GM23338 (cell line): ENCODE measurements around the gene RENBP. TPM values are rescaled to one million over a fixed set of nuclear protein-coding genes. Genes with fewer than 3 reads are reported as not detected.
A peak's percentile ranks its signal among the peaks of the same experiment; 100 is the strongest.

Experiments used
- ATAC-seq: fragments of 200-7000 bp; cut with Tn5 transposase; 3 replicates; pipeline ENCODE4 v1.9.1; 2020
- DNase-seq: peaks from one replicate; pipeline ENCODE4 v3.0.0-alpha.2; 2015; ENCODE audit warnings: low spot score
- H2AFZ ChIP-seq: fragments of 200-600 bp; sonication (generic); 2 replicates; pipeline ENCODE4 v1.8.0; 2016; ENCODE audit warnings: antibody characterized with exemption, mild to moderate bottlenecking, moderate library complexity
- H3F3A ChIP-seq: fragments of 200-600 bp; sonication (generic); replicated peaks from 2 replicates; pipeline ENCODE4 v1.8.0; 2017; ENCODE audit warnings: antibody characterized with exemption, mixed run types, low read depth
- H3K27ac ChIP-seq: fragments of 200-600 bp; sonication (generic); 2 replicates; pipeline ENCODE4 v1.6.1; 2016; ENCODE audit warnings: low read depth
- H3K27me3 ChIP-seq: fragments of 200-600 bp; sonication (generic); 2 replicates; pipeline ENCODE4 v1.8.0; 2016; ENCODE audit warnings: mild to moderate bottlenecking, mixed run types, moderate library complexity; ENCODE audit not compliant: insufficient read depth
- H3K36me3 ChIP-seq: fragments of 200-600 bp; sonication (generic); 2 replicates; pipeline ENCODE4 v1.8.0; 2016; ENCODE audit warnings: mild to moderate bottlenecking; ENCODE audit not compliant: insufficient read depth
- H3K4me1 ChIP-seq: fragments of 200-600 bp; sonication (generic); 2 replicates; pipeline ENCODE4 v1.8.0; 2016; ENCODE audit warnings: mild to moderate bottlenecking, moderate library complexity; ENCODE audit not compliant: insufficient read depth
- H3K4me2 ChIP-seq: fragments of 200-600 bp; sonication (generic); 2 replicates; pipeline ENCODE4 v1.7.1; 2017; ENCODE audit warnings: mixed run types
- H3K4me3 ChIP-seq: fragments of 200-600 bp; sonication (generic); 2 replicates; pipeline ENCODE4 v1.6.1; 2016; ENCODE audit warnings: mixed run types
- H3K79me2 ChIP-seq: fragments of 200-600 bp; sonication (generic); replicated peaks from 2 replicates; pipeline ENCODE4 v1.8.0; 2017; ENCODE audit warnings: mild to moderate bottlenecking; ENCODE audit not compliant: insufficient read depth
- H3K9me2 ChIP-seq: fragments of 200-600 bp; sonication (generic); 2 replicates; pipeline ENCODE4 v1.8.0; 2017; ENCODE audit not compliant: insufficient read depth
- H4K20me1 ChIP-seq: fragments of 200-600 bp; sonication (generic); replicated peaks from 2 replicates; pipeline ENCODE4 v1.8.0; 2017; ENCODE audit warnings: mild to moderate bottlenecking; ENCODE audit not compliant: insufficient read depth
- H3K27ac Mint-ChIP-seq: 2 replicates; pipeline ENCODE4 v1.8.0; 2020; ENCODE audit warnings: inconsistent platforms, mild to moderate bottlenecking, moderate library complexity, mixed read lengths
- H3K27me3 Mint-ChIP-seq: 3 replicates; pipeline ENCODE4 v1.8.0; 2022; ENCODE audit warnings: low read depth, mild to moderate bottlenecking, moderate library complexity, mixed read lengths, inconsistent platforms; ENCODE audit not compliant: insufficient read depth, poor library complexity
- H3K36me3 Mint-ChIP-seq: 3 replicates; pipeline ENCODE4 v1.8.0; 2021; ENCODE audit warnings: low read depth, mild to moderate bottlenecking, inconsistent platforms, moderate library complexity, mixed read lengths
- H3K4me1 Mint-ChIP-seq: 3 replicates; pipeline ENCODE4 v1.8.0; 2020; ENCODE audit warnings: mild to moderate bottlenecking, inconsistent platforms, mixed read lengths
- H3K4me3 Mint-ChIP-seq: 3 replicates; pipeline ENCODE4 v1.8.0; 2021; ENCODE audit warnings: moderate library complexity, mild to moderate bottlenecking, inconsistent platforms, mixed read lengths
- H3K9me3 Mint-ChIP-seq: 3 replicates; pipeline ENCODE4 v1.8.0; 2020; ENCODE audit warnings: moderate library complexity, mild to moderate bottlenecking, inconsistent platforms, mixed read lengths
- CREB1 ChIP-seq: fragments of 250-450 bp; sonication (Bioruptor Pico); IDR thresholded peaks from 2 replicates; pipeline ENCODE4 v1.5.0; 2020; ENCODE audit warnings: low read depth, mild to moderate bottlenecking, moderate library complexity
- EZH2 ChIP-seq: fragments of 200-600 bp; sonication (generic); IDR thresholded peaks from one replicate; pipeline ENCODE4 v1.8.0; 2017; ENCODE audit warnings: antibody characterized with exemption, mild to moderate bottlenecking, low read depth; ENCODE audit not compliant: unreplicated experiment
- EZH2phosphoT487 ChIP-seq: fragments of 200-600 bp; sonication (generic); IDR thresholded peaks from one replicate; pipeline ENCODE4 v1.8.1; 2018; ENCODE audit warnings: antibody characterized with exemption; ENCODE audit not compliant: unreplicated experiment
- NANOG ChIP-seq: IDR thresholded peaks from 2 replicates; pipeline ENCODE4 v1.6.1; 2016; ENCODE audit warnings: antibody characterized with exemption, borderline replicate concordance
- POLR2AphosphoS5 ChIP-seq: IDR thresholded peaks from 2 replicates; pipeline ENCODE4 v1.6.1; 2016; ENCODE audit warnings: antibody characterized with exemption, low read depth
- STAT1 ChIP-seq: IDR thresholded peaks from one replicate; pipeline ENCODE4 v1.6.1; 2016; ENCODE audit warnings: antibody characterized with exemption; ENCODE audit not compliant: unreplicated experiment
- ZNF114 ChIP-seq: fragments of 250-450 bp; sonication (Bioruptor Pico); IDR thresholded peaks from 2 replicates; pipeline ENCODE4 v1.5.0; 2020; ENCODE audit warnings: mild to moderate bottlenecking, moderate library complexity
- ZNF462 ChIP-seq: fragments of 250-450 bp; sonication (Bioruptor Pico); IDR thresholded peaks from 2 replicates; pipeline ENCODE4 v1.5.0; 2020; ENCODE audit warnings: mild to moderate bottlenecking, moderate library complexity
- polyA plus RNA-seq: library from polyadenylated mRNA; unstranded; fragments of >200 nt; fragmentation: Nextera tagmentation; extraction: Ambion mirVana; gene quantifications from 2 replicates; pipeline ENCODE4 v1.2.1, GENCODE V29; 2016
- total RNA-seq: library from RNA; depleted of rRNA; stranded (reverse); fragments of >200 nt; shearing (Covaris generic); gene quantifications from 2 replicates; pipeline ENCODE4 v1.2.3, GENCODE V29; 2014
- TF ChIP-seq, protein P1 (sequence below), 2 experiments: fragments of 200-600 bp in 1 of 2; sonication (generic) in 1 of 2; conservative IDR thresholded peaks; 2 replicates each; pipeline versions ENCODE4 v1.5.1 to v1.6.1; 2016 to 2017; ENCODE audit warnings: antibody characterized with exemption in 2 of 2, low read depth in 2 of 2, mild to moderate bottlenecking in 2 of 2, moderate library complexity in 1 of 2

Gene RENBP
- total and polyA plus RNA-seq, 2 experiments from 2014 or later: 2.0 to 10.3 TPM

- no peak overlapping the region for H3K27ac Mint-ChIP-seq
- no peaks in the 10 kb centered on the region for H3K9me2 ChIP-seq
- no peaks in the 10 kb centered on the region for H3F3A ChIP-seq
- no peak for TF ChIP-seq NANOG
- H3K9me3 Mint-ChIP-seq: no peaks in the 10 kb centered on the region; the same call in 2 of the 3 replicates
- no peak overlapping the region for H2AFZ ChIP-seq
- H3K36me3 ChIP-seq: no peaks in the 10 kb centered on the region
- no peak overlapping the region for H3K4me2 ChIP-seq
- ATAC-seq (no peak), DNase-seq (no peak)
- H3K27me3 Mint-ChIP-seq: peaks cover 15% of the 10 kb centered on the region
- no peaks in the 10 kb centered on the region for H3K36me3 Mint-ChIP-seq
- H3K4me1 ChIP-seq: peaks cover 5% of the 10 kb centered on the region; the same call in 1 of the 2 replicates
- no peak overlapping the region for H3K4me3 Mint-ChIP-seq
- no peaks in the 10 kb centered on the region for H3K79me2 ChIP-seq
- H3K4me1 Mint-ChIP-seq: peaks cover 26% of the 10 kb centered on the region
- no peaks in the 10 kb centered on the region for H3K27me3 ChIP-seq
- H3K4me3 ChIP-seq: no peak overlapping the region
- no peaks in the 10 kb centered on the region for H4K20me1 ChIP-seq
- no peak overlapping the region for H3K27ac ChIP-seq
These were observed 42.7 kb downstream of the RENBP start for GRCh38 chrX:153901753-153902140.

DNA sequence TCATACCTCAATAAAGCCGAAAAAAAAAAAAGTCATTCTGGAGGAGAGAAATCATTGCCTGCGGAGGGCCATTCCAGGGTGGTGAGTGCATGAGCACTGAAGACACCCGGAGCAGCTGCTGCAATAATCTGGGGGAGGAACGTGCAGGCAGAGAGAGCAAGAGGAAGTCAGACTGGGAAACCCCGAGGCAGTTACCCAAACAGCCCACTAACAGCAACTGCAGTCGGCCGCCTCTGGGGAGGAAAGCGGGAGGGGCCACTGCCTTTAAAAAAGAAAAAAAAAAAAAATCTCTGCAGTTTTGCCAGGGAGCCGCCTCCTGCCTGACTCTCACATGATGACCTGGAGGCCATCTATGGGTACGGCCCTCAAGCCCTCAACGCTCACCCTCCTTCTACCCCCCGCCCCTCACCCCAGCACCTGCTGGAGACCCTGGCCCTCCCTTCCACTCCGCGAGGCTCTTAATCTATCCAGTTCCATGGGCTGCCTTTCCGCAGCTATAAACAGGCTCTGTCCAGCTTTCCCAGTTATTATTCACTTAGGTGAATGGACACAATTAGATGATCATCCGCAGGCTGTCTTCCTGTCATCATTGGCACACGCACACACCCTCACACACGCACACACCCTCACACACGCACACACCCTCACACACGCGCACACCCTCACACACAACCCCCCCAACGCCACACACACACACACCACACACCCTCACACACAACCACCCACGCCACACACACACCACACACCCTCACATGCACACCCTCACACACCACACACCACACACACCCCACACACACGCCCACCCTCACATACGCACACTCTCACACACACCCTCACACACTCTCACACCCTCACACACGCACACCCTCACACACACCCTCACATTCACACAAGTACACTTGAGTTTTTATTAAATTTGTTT, 43.4 kb downstream of the RENBP start:
- H3K4me3 Mint-ChIP-seq: peak overlapping the region; percentile 33; the same call in 2 of the 3 replicates
- H3K4me1 Mint-ChIP-seq: peaks cover 26% of the 10 kb centered on the region
- no peaks in the 10 kb centered on the region; the same call in 2 of the 3 replicates for H3K9me3 Mint-ChIP-seq
- Histone ChIP-seq H2AFZ (no peak overlapping the region), H3K4me2 (no peak overlapping the region), H3K79me2 (no peaks in the 10 kb centered on the region), H3K36me3 (no peaks in the 10 kb centered on the region), H4K20me1 (no peaks in the 10 kb centered on the region), H3K27me3 (no peaks in the 10 kb centered on the region), H3K4me1 (peaks cover 5% of the 10 kb centered on the region; the same call in 1 of the 2 replicates), H3K27ac (no peak overlapping the region), H3K9me2 (no peaks in the 10 kb centered on the region), H3K4me3 (no peak overlapping the region), H3F3A (no peaks in the 10 kb centered on the region)
- ATAC-seq (peak; percentile 44), DNase-seq (peak; percentile 57)
- peaks cover 15% of the 10 kb centered on the region for H3K27me3 Mint-ChIP-seq
- no peaks in the 10 kb centered on the region for H3K36me3 Mint-ChIP-seq
- peak overlapping the region; percentile 72 for H3K27ac Mint-ChIP-seq
- TF ChIP-seq NANOG (no peak), STAT1 (no peak), EZH2 (no peak), ZNF114 (CRISPR knock-in tag) (no peak), POLR2AphosphoS5 (no peak), ZNF462 (no peak), EZH2phosphoT487 (no peak), CREB1 (no peak)
- TF ChIP-seq, protein P1, sequence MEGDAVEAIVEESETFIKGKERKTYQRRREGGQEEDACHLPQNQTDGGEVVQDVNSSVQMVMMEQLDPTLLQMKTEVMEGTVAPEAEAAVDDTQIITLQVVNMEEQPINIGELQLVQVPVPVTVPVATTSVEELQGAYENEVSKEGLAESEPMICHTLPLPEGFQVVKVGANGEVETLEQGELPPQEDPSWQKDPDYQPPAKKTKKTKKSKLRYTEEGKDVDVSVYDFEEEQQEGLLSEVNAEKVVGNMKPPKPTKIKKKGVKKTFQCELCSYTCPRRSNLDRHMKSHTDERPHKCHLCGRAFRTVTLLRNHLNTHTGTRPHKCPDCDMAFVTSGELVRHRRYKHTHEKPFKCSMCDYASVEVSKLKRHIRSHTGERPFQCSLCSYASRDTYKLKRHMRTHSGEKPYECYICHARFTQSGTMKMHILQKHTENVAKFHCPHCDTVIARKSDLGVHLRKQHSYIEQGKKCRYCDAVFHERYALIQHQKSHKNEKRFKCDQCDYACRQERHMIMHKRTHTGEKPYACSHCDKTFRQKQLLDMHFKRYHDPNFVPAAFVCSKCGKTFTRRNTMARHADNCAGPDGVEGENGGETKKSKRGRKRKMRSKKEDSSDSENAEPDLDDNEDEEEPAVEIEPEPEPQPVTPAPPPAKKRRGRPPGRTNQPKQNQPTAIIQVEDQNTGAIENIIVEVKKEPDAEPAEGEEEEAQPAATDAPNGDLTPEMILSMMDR (conservative IDR thresholded peaks at IDR 0.05; ENCODE audit: low read depth in 2 of 2): no peak
